Activated gamma-delta T cell treated with Interleukin-2 at 50 U/mL for 16 hours (primary cell): Measurements from ENCODE around the gene KRTAP10-10.

ENCODE experiments used
- DNase-seq: peaks from one replicate; pipeline ENCODE4 v3.0.0-alpha.2; 2020

Gene KRTAP10-10

GRCh38 chr21:44686000-44686781 lies 49.0 kb downstream of the KRTAP10-10 start:
- no peak for DNase-seq

- DNase-seq: no peak
Observed at GRCh38 chr21:44686843-44687561, 49.8 kb downstream of the KRTAP10-10 start.

- DNase-seq: no peak
Observed at GRCh38 chr21:44687671-44688070, 50.5 kb downstream of the KRTAP10-10 start.
